Astrocyte (in vitro differentiated cells and primary cell): ENCODE results near the gene HEG1.

Experiments
- EZH2 ChIP-seq: IDR thresholded peaks from 2 replicates; pipeline ENCODE4 v1.6.1; 2012; ENCODE audit warnings: mild to moderate bottlenecking, low read length, inconsistent platforms; ENCODE audit not compliant: insufficient read depth
- TF ChIP-seq, protein P1 (sequence below): IDR thresholded peaks from 2 replicates; pipeline ENCODE4 v1.5.1; 2011; ENCODE audit warnings: low read depth, mild to moderate bottlenecking, inconsistent platforms, low read length, moderate library complexity; ENCODE audit not compliant: insufficient read depth

DNA sequence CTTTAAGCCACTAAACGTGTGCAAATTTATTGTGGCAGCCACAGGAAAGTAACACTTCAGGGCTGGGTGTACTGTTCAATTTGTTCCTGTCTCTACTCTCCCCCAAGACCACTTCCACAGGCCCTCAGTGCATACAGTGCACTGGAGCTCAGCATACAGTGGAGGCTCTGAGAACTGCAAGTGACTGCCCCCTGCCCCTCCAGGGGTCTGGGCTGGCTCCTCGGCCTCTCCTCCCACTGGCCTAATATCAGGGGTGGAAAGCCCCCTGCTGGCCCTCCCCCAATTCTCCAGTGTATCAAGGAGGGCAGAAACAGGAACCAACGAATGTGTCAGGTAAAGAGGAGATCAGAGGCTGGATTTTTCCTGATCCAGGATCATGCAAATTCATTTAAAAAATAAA, 19.9 kb upstream of the HEG1 start:
- TF ChIP-seq, protein P1, sequence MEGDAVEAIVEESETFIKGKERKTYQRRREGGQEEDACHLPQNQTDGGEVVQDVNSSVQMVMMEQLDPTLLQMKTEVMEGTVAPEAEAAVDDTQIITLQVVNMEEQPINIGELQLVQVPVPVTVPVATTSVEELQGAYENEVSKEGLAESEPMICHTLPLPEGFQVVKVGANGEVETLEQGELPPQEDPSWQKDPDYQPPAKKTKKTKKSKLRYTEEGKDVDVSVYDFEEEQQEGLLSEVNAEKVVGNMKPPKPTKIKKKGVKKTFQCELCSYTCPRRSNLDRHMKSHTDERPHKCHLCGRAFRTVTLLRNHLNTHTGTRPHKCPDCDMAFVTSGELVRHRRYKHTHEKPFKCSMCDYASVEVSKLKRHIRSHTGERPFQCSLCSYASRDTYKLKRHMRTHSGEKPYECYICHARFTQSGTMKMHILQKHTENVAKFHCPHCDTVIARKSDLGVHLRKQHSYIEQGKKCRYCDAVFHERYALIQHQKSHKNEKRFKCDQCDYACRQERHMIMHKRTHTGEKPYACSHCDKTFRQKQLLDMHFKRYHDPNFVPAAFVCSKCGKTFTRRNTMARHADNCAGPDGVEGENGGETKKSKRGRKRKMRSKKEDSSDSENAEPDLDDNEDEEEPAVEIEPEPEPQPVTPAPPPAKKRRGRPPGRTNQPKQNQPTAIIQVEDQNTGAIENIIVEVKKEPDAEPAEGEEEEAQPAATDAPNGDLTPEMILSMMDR = no peak
- TF ChIP-seq EZH2 = no peak
